Stimulated activated CD4-positive, alpha-beta T cell treated with anti-CD3 and anti-CD28 coated beads, Interleukin-4, amount 100 ng/mL, for 24 hours (primary cell): ENCODE results near the gene FOXP1.

ENCODE experiments used
- DNase-seq: peaks from one replicate; pipeline ENCODE4 v3.0.0-alpha.2; 2020

FOXP1 gene

DNA sequence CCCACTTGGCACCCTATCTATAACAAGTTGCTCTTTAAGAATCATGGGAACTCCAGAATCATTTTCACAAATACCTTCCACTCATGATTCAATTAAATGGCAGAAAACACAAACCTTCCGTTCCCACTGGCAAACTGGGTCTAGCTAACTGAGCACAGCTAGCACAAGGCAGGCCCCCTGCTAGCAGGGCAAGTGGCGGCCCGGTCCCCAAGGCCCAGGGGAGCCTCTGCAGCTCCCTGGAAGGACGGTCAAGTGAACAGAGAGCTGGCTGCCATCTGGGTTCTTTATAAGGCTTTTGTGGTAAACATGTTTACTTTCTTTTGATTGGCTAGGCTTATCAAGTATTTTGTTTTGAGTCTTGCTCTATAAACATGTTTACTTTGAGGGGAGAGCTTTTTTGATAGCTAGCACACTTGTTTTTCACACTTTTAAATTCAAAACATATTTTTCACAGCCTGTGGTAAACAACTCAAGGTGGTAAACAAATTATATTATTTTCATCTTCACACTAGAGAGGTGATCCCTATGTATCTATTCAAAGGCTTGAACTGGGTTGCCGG, 81.4 kb downstream of the FOXP1 start:
- DNase-seq, result no peak

DNA sequence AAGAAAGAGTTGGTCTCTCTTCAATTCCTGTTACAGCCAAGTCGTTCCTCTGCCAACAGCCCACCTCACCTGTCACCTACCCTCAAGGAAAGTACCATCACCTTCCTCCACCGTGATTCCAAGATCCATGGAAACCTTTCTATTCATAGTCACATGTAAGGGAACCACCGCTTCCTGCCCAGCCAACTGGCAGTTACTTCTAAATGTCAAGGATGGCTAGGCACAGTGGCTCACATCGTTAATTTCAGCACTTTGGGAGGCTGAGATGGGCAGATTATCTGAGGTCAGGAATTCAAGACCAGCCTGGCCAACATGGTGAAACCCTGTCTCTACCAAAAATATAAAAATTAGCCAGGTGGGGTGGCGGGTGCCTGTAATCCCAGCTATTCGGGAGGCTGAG, 82.8 kb downstream of the FOXP1 start:
- no peak for DNase-seq

DNA sequence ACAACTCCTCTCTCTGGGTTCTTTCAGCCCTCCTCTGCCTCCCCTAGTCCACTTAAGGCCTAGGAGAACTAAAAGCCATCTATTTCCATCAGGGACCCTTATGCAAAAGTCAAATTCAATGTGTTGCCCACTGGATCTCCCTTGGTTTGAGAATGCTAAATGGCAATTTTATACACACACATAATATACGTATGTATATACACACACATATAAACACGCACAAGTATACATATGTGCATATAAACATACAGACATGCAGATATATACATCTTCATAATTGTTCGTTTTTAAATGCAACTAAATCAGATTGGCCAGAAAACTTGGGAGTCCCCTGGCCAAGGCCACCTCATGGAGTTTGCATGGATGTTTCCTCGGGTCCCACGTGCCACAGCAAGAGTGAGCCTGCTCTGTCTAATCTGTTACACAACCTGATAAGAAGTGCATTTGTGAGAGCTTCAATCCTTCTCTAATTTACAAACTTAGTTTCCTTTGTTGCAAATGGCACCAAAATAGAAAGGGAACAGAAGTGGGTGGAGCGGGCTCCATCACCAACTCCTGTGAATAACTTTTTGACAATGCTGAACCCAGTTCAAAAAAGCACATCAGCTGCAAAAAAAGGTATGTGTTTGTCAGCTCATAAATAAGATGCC, 84.2 kb downstream of the FOXP1 start:
- DNase-seq, result no peak

DNA sequence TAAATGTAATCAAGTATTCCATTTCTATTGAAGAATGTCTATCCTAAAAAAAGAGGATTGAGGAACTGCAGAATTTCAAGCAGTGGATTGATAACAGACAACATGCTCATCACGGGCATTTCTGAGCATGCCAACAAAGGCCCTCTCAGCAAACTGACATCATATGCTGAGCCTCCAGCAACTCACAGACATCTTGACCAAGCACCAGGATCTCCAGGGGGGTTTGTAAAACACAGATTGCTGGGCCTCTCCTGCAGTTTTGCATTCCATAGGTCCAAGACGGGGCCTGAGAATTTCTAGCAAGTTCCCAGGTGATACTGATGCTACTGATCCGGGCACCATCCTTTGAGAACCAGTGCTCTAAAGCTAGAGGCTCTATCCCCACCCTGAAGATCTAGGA, 85.0 kb downstream of the FOXP1 start:
- no peak for DNase-seq

DNA sequence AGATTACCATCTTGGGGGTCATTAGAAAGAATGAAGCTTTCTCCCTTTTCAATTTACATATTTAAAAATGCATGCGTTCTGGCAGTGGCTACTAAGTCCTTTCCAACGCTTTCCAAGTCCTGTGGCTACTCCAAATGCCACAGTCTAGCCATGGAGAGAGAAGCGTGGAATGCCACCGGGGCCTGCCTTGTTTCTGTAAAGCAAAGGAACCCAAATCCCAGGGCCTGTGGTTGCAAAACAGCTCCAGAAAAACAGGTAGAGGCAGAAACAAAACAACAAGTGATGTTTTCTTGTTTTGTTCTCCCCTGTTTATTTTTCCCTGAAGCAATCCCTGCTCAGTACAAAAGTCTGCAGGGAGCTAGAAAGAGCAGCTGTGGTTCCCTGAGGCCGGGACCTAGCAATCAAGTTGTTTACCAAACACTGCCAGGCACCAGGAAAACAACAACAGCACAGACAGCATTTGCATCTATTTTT, 85.5 kb downstream of the FOXP1 start:
- no peak for DNase-seq

DNA sequence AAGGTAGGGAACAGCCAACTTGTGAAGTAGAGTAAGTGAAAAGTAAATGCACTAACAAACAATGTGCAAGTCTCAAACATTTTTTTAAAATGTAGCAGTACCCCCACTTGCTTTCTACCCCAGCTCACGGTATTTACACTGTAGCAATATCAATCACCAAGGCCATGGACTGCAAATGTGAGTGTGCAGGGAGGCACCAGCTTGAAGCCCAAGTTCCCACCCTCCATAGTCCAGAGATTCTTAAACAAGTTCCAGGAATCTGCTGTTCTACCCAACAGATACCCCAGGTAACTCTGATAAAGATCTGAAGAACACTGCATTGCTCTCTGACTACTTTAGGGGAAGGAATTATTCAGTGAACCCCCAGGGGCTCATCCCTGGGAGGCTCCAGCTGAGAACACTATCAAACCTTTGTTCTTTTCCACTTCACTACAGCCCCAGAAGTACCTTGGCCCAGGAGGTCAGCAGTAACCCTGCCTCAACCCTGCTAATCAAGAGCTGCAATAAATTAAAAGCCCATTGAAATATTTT, 86.1 kb downstream of the FOXP1 start:
- no peak for DNase-seq

DNA sequence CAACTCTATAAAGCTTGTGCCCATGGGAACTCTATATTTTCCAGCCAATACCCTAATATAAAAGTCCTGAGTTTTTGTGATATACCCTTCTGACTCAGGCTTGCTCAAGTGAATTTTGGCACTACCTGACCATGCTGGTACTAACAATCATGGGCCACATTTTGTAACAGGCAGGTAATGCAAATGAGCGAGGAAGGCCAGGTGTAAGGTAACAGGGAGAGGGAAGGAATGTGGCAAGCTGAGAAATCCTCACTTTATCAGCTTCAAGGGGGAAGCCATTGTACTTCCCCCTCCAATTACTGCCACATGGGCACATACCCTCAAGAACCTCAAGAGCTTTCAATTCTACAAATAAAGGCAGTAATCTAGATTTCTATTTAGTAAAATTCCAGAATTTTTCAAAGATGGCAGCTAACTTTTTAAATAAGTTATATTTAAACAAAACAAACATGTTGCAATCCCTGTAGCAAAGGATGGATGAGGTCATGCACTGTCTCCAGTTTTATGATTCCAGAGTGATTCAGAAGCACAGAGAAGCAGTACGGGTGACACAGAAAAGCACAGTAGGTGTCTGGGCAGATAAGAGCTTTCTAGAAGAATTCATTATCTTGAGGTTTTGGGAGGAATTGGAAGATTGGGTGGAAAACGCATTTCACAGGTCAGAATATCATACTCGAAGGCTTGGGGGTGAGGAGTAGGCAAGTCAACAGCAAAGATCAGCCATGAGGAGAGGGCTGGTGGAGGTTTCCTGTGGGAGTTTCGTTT, 87.6 kb downstream of the FOXP1 start:
- no peak for DNase-seq

DNA sequence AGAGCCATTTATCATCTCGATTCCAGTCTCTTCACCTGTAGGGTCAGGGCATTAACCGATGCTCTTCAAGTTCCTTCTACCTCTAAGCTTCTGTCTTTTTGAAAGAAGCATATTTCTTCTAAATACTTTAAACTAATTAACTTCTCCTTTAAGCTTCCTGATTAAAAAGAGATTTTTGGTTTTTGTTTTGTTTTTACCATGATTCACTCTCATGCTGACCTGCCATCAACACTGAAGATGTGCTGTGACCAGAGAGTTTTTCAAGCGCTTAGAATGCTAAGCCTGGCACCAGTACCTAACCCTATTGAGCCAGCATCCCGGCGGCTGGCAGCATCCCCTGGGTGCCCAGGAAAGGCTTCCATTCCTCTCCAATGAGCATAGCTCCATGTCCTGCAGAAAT, 89.3 kb downstream of the FOXP1 start:
- no peak for DNase-seq

DNA sequence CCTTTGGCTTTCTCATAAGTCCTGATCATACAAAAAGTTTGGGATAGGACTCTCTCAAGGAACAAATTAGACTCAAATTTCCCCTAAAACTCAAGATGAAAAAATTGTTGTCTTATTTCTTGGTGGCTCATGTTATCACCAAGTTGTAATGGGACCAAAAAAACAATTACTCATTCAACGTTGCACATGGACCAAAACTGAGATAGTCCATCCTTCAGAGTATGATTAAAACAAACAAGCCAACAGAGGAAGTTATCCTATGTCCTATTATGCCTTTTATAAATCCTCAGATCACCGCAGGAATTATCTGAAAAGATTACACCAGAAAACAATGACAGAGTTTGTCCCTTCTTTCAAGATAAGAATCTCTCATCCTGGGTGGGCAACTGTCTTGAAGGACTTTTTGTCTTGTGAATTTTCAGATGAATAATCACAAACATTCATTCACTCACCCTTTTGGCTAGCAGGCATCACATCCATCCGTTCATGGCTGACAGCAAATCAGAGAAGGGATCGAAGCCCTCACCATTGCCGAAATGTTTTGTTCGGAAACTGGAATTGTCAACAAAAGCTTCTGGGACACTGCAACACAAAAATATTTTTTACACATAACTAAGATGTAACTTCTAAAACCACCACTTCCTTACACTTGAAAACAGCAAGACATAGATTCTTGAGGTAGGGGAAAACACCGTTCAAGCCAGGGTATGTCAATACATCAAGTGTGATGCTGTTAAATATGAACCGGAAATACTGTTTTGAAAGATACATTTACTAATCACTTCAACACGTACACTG, 90.4 kb downstream of the FOXP1 start:
- no peak for DNase-seq

DNA sequence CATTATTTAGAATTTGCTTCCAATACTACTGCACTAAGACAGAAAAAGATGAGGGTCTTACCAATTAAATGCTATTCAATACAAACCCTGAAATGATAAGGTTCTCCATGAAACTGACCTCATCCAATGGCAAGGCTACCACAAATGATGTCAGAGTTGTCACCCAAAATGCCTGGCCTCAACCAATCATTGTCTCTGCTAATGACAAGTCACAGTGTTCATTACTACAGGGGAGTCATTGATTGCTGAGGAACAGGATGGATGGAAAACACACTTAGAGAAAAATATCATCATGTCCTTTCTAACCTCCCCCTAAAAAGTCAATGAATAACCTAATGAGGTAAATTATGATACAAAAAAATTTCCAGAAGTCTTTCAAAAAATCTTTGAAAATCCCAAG, 91.0 kb downstream of the FOXP1 start:
- no peak for DNase-seq

DNA sequence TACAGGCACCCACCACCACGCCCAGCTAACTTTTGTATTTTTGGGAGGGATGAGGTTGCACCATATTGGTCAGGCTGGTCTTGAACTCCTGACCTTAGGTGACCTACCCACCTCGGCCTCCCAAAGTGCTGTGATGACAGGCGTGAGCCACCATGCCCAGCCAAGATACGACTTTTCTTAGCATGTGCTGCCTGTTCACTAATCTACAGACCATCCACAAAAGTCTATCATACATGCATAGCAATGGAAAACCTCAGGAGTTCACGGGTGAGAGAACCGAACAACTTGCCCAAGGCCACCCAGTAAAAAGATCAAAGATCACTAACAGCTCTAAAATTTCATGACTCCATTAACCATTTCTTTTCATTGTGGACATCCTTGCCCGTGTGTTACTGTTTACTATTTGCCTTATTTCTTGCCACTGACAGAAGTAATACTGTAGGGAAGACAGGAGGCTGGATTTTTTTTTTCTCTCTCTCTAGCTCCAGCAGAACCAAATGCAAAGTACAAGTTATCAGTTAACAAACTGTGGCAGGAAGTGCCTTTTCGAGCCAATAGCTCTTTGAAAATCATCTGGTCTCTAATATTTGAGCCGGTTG, 92.3 kb downstream of the FOXP1 start:
- DNase-seq, result no peak

DNA sequence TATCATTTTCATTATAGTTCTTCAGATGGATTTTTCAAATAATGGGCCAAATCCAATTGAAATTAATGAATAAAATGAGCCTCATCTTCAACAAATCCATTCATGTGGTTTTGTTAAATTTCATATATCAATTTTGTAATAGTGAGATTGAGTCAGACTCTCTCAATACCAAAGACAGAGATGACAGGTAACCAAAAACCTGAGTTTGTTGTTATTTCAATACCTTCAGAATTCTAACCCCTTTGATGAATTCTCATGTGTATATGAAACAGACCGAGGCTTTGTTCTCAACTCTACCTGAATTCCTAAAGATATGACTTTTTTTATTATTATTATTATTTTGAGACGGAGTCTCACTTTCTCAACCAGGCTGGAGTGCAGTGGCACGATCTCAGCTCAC, 92.8 kb downstream of the FOXP1 start:
- no peak for DNase-seq

DNA sequence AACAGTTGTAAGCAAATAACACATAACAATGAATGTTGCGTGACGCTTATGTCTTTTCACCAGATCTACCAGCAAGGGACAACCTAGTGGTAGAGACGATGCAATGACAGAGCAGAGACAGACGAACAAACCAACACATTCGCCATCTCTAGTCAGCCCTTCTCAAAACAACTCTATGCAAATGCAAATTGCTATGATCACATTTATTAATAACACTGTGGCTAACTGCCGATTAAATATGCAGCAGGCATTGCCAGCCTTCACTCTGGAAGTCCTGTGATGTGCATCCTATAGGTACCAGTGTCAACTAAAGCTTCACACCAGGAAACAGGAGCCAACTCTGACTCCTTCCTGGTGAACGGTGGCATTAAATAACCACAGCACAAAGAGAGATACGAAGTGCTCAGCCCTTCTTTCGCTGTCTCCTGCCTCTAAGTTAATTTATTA, 94.2 kb downstream of the FOXP1 start:
- no peak for DNase-seq

DNA sequence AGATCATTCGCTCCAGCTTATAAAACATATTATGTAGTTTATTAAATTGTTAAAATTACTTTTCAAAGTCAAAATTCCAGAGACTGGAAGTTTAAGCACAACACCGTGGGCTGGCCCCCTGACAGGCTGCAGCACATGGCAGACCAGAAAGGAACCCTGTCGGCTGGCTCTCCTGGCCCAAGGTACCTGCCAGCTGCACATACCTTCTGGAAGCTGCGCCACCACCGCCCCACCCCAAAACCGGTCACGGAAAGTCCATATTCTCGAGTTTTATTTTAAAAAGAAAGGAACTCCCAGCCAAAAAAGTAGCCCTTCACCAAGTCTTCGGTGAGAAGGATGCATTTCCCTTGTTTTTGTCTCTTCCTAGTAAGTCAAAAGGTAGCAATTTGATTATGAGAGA, 94.6 kb downstream of the FOXP1 start:
- DNase-seq, result no peak

DNA sequence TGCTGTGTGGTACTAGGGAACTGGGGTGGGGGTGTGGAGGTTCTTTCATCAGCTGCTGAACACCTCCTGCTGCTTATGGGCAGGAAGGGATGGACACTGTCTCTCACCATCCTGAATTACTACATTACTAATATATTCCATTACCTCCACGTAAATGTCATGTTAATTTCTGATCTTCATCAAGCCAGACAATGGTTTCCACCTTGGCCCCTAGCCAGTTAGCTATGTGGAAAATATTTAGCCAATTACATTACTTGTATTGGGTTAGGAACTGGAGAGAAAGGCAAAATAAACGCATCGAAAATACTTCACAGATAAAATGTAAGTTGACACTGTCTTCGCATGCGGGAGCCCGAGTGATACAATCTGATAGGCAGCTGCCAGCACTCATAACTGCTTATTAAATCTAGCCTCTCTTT, 95.1 kb downstream of the FOXP1 start:
- DNase-seq, result no peak

DNA sequence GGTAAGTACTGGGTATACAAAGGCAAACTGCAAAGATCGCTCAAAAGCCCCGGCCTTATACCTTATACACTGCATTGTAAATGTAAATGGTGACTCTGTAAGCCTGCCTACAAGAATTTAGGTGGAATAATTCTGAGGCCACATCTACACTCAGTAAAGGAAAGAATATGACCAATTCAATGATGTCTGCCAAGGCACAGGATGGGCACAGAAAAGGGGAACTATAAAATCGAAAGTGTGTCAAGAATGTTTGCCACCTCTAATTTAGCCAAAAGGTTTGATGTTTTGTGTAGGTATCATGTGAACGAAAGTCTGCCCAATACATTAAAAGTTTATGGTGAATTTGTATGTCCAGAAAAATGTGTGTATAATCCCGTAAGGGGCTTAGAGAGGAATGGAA, 96.1 kb downstream of the FOXP1 start:
- DNase-seq, result no peak

DNA sequence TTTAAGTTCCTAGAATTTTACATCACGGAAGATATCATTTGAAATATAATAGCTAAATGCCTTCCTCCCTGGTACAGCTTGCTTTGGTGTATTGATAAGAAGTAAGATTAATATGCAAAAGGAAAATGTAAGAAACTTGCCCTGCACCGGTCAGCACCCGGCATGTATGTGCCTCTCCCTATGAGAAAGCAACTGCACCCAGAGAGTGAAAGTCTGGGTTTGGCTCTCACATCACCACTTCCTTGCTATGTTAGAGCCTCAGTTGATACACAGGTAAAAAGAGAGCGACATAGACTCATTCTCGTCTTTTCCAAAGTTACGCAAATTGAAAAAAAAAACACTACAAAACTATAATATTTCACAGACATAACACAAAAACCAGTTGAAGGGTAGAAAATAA, 96.7 kb downstream of the FOXP1 start:
- DNase-seq, result peak; percentile 49

DNA sequence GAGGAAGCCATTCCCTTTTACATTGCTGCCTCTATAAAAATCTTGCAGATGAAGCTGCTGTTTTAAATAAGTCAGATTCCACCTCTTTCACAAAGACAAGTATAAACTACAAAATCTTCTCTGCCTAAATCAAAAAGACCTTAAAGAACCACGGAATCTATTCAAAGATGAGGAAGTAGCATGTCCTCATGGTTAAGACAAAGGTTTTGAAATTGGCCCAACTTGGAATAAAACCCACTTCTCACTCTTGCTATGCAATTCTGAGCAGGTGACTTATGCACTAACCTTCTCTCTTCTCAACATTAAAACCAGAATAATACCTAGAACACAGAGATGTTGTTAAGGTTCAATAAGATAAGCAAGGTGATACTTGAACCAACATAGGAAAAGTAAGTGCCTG, 97.6 kb downstream of the FOXP1 start:
- DNase-seq, result no peak

DNA sequence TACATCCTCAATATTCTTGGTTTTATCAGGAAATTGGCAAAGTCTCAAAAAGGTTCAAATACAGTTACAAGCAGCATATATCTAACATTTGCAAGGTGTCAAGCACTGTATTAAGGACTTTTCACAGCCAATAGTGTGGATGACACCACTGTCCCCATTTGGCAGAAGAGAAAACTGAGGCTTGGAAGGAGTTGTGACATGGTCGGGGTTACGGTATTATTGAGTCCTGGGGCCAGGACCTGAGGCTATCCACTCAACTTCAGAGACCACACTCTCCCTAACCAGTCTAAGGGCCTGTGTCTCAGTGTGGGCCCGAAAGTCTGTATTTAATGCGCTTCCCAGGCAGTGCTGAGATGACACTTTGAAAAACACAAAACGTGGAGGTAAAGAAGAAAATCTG, 99.1 kb downstream of the FOXP1 start:
- no peak for DNase-seq

DNA sequence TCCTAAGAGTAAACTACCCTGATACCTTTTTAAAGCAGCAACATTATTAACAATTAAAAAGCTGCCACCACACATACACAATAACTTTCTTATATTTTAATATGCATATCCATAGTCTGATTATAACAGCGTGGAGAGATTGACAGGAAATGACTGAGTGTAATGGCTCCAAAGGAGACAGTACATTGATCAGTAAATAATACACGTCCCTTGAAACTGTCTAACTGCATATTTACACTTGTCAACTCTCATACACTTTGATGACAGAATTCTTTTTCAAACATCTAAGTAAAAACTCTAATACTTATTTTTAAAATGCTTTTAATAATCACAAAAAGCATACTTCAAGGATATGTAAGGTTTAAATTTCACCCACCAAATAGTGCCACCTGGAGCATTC, 99.5 kb downstream of the FOXP1 start:
- no peak for DNase-seq

DNA sequence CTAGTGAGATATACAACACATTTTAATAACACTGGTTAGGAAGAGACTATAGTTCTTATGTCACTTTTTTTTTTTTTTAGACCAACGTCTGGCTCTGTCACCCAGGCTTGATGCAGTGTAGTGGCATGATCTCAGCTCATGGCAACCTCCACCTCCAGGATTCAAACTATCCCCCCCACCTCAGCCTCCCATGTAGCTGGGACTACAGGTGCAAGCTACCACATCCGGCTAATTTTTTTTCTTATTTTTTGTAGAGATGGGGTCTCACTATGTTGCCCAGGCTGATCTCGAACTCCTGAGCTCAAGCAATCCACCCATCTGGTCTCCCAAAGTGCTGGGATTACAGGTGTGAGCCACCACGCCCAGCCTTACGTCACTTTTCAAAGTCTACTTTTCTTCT, 100.8 kb downstream of the FOXP1 start:
- no peak for DNase-seq

DNA sequence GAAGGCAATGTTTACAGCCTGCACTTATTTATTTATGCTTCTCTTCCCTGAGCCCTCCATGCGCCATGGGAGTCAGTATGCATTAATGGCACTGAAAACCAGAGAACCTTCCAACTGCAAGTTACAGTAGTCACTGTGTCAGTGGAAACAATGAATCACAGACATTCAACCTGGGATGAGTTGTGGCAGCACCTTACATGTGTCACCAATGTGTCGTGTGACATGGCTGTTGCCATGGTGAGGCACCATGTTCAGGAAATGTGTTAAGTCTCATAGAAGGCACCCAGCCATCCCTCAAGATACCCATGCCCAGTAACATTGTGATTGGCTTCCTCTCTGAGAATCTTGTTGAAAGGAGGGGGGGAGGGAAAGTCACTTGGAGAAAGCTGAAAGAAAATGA, 105.0 kb downstream of the FOXP1 start:
- DNase-seq, result peak; percentile 82

DNA sequence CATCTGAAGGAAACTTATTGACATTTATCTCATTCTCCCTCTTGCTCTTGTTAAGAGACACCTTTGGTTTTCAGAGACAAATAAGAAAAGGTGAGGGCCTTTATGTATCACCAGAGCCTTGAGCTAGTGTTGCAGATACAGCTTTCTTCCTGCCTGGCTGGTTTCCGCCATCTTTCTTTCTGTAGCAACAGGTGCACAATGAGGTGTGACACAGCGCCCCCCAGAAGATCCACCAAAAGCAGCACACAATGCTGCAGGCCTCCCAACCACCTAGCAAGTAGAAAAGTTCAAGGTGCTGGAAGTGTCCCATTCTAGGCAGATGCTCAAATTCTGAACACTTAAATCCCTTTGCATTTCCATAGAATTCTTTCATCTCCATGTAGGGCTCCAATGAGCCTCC, 106.6 kb downstream of the FOXP1 start:
- DNase-seq, result no peak
